Upper lobe of left lung (tissue), 4 donors: ENCODE results near the gene KSR2.
"Not testable (repeated sequence)": the region's sequence is repeated elsewhere in the genome, so short reads cannot be mapped to it uniquely, and the experiment has no call there.

ENCODE experiments used
- EP300 ChIP-seq, 4 donors: sonication (generic); formaldehyde crosslinking; IDR thresholded peaks; one replicate each; pipeline ENCODE4 v1.5.1; 2017; ENCODE audit warnings: antibody characterized with exemption in 4 of 4, control low read depth in 2 of 4
- POLR2A ChIP-seq, 4 donors: fragments of 450-650 bp; IDR thresholded peaks; one replicate each; pipeline ENCODE4 v1.5.1; 2016 to 2017; ENCODE audit warnings: antibody characterized with exemption in 4 of 4, mild to moderate bottlenecking in 2 of 4
- POLR2AphosphoS5 ChIP-seq, 2 donors: sonication (generic); formaldehyde crosslinking; IDR thresholded peaks; one replicate each; pipeline ENCODE4 v1.5.1; 2017; ENCODE audit warnings: antibody characterized with exemption in 2 of 2
- TF ChIP-seq, protein P1 (sequence below), 6 experiments: fragments of 450-650 bp in 4 of 6; fragments of 200-600 bp in 2 of 6; sonication (generic) in 2 of 6; IDR thresholded peaks; one replicate each; pipeline ENCODE4 v1.5.1; 2016 to 2019; ENCODE audit warnings: antibody characterized with exemption in 6 of 6

DNA sequence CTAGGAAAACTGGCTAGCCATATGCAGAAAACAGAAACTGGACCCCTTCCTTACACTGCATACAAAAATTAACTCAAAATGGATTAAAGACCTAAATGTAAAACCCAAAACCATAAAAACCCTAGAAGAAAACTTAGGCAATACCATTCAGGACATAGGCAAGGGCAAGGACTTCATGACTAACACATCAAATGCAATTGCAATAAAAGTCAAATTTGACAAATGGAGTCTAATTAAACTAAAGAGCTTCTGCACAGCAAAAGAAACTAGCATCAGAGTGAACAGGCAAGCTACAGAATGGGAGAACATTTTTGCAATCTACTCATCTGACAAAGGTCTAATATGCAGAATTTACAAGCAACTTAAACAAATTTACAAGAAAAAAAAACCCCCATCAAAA lies 222.4 kb downstream of the KSR2 start:
- TF ChIP-seq POLR2A, POLR2AphosphoS5, EP300 (IDR thresholded peaks at IDR 0.05): not testable (repeated sequence)
- TF ChIP-seq, protein P1, sequence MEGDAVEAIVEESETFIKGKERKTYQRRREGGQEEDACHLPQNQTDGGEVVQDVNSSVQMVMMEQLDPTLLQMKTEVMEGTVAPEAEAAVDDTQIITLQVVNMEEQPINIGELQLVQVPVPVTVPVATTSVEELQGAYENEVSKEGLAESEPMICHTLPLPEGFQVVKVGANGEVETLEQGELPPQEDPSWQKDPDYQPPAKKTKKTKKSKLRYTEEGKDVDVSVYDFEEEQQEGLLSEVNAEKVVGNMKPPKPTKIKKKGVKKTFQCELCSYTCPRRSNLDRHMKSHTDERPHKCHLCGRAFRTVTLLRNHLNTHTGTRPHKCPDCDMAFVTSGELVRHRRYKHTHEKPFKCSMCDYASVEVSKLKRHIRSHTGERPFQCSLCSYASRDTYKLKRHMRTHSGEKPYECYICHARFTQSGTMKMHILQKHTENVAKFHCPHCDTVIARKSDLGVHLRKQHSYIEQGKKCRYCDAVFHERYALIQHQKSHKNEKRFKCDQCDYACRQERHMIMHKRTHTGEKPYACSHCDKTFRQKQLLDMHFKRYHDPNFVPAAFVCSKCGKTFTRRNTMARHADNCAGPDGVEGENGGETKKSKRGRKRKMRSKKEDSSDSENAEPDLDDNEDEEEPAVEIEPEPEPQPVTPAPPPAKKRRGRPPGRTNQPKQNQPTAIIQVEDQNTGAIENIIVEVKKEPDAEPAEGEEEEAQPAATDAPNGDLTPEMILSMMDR (IDR thresholded peaks at IDR 0.05), result not testable (repeated sequence)
